CMK (cell line): ENCODE measurements around the gene LGALS9.
"Not testable (repeated sequence)": the region's sequence is repeated elsewhere in the genome, so short reads cannot be mapped to it uniquely, and the experiment has no call there.

Experiments used
- DNase-seq: peaks from one replicate; pipeline ENCODE4 v3.0.0-alpha.2; 2010; ENCODE audit warnings: low read depth

Gene LGALS9

DNA sequence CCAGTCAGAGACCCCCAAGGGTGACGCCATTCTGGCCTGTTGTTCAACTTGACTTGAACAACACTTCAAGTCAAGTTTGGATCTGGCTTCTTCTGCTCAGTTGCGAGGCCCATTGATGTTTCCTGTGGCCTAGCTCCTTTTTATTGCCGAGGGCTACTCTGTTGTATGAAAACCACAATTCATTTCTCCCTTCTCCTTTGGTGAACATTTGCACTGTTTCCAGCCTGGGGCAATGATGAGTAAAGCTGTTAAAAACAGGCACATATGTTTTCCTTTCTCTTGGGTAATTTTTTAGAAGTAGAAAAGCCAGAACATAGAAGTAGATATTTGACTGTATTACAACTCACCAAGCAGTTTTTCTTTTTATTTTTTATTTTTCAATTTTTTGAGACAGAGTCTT is 1.7 kb upstream of the LGALS9 start:
- DNase-seq = not testable (repeated sequence)

- DNase-seq = no peak
Measured at GRCh38 chr17:27631411-27631760, 398 bp downstream of the LGALS9 start.

GRCh38 chr17:27631897-27632725 is 1.1 kb downstream of the LGALS9 start:
- DNase-seq = no peak

- not testable (repeated sequence) for DNase-seq
Measured at GRCh38 chr17:27632766-27633165, 1.8 kb downstream of the LGALS9 start.

DNA sequence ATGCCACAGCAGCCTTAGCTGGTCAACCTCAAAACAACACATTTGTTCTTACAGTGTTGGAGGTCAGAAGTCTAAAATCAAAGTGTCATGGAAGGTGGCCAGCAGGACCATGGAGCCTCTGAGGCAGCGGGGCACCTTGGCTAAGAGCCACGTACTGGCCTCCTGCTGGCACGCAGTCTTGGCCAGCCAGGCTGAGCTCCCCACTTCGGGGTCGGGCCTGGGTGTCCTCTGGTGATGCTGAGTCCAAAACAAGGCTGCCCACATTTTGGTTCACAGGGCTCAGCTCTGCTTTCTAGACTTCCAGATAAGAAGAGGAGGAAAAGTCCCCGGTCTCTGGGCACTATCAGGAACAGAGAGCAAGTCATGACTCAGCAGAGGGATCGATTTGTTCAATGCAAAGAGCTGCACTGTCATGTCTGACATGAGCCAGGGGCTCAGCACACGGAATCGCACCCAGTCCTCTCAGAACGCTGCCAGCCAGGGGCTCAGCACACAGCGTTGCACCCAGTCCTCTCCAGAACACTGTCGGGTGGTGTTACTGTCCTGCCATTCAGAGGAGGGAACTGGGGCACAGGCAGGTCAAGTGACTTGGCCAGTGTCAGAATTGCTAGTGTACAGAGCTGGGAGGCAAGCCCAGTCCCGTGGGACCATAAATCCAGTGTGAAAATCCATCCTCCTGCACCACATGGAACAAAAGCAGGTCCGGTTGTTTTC is 2.5 kb downstream of the LGALS9 start:
- DNase-seq = no peak

GRCh38 chr17:27634026-27634335 is 3.0 kb downstream of the LGALS9 start:
- DNase-seq = no peak

- DNase-seq = no peak
Measured at GRCh38 chr17:27634776-27635175, 3.8 kb downstream of the LGALS9 start.

DNA sequence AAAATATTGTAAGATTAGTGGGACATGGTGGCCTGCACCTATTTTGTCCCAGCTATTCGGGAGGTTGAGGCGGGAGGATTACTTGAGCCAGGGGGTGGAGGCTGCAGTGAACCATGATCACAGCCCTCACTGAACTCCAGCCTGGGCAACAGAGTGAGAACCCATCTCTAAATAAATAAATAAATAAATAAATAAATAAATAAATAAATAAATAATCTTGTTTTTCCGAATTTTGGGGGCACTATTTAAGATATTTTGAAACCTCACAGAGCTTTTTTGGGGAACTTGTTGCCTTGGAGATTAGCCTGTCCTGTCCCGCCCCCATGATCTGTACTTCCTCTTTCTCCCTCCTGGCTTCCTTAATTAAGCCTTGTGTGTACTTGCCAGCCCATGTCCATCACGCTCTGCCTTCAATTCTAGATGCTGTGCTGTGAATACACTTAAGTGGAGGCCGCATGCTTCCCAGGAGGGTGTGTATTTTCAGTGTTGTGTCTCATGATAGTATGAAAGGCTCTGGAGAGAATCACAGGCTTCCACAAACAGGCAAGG is 4.4 kb downstream of the LGALS9 start:
- no peak for DNase-seq

GRCh38 chr17:27636005-27636520 is 5.1 kb downstream of the LGALS9 start:
- DNase-seq = not testable (repeated sequence)

- DNase-seq = not testable (repeated sequence)
Measured at GRCh38 chr17:27637818-27638217, 6.8 kb downstream of the LGALS9 start.

- DNase-seq = not testable (repeated sequence)
Measured at GRCh38 chr17:27638415-27638914, 7.5 kb downstream of the LGALS9 start.

GRCh38 chr17:27640790-27641189 is 9.8 kb downstream of the LGALS9 start:
- no peak for DNase-seq

- DNase-seq = no peak
Measured at GRCh38 chr17:27644586-27644985, 13.6 kb downstream of the LGALS9 start.

- DNase-seq = not testable (repeated sequence)
Measured at GRCh38 chr17:27645621-27646020, 14.6 kb downstream of the LGALS9 start.

DNA sequence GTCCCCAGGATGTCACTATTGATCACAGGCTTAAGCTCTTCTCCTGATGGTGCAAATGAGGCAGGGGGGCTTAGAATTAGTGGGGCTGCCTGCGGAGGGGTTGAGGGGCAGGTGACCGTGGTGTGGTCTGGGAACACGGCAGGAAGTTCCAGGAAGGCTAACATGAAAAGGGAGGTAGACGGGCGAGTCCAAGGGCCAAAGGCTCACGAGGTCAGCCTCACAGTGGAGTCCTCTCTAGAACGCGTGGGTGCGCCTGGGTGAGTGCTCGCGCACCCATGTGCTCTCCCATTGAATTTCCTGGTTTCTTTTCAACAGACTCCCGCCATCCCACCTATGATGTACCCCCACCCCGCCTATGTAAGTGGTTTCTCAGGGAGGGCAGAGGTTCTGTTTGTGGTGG is 15.2 kb downstream of the LGALS9 start:
- no peak for DNase-seq

GRCh38 chr17:27647765-27648164 is 16.8 kb downstream of the LGALS9 start:
- DNase-seq = no peak

DNA sequence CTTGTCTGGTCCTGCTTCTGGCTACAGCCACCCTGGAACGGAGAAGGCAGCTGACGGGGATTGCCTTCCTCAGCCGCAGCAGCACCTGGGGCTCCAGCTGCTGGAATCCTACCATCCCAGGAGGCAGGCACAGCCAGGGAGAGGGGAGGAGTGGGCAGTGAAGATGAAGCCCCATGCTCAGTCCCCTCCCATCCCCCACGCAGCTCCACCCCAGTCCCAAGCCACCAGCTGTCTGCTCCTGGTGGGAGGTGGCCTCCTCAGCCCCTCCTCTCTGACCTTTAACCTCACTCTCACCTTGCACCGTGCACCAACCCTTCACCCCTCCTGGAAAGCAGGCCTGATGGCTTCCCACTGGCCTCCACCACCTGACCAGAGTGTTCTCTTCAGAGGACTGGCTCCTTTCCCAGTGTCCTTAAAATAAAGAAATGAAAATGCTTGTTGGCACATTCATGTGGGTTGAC is 18.2 kb downstream of the LGALS9 start:
- not testable (repeated sequence) for DNase-seq

GRCh38 chr17:27649929-27650328 is 18.9 kb downstream of the LGALS9 start:
- DNase-seq = no peak

DNA sequence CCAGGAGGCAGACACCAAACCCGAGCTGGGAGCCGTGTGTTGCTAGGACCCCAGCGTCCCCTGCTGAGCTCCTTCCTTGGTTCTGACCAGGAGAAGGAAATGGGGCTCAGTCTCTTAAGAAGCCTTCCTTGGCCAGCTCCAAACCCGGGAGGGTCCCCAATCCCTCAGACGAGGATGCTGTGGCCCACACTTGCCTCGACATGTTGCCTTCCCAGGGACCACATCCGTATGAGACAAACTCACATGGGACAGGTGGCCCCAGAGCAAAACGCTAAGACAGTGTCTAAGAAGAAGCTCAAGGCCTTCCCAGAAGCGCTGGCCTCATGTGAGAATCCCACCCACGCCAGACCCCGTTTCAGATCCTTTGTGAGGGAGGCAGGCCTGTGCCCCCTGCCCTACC is 19.8 kb downstream of the LGALS9 start:
- no peak for DNase-seq

DNA sequence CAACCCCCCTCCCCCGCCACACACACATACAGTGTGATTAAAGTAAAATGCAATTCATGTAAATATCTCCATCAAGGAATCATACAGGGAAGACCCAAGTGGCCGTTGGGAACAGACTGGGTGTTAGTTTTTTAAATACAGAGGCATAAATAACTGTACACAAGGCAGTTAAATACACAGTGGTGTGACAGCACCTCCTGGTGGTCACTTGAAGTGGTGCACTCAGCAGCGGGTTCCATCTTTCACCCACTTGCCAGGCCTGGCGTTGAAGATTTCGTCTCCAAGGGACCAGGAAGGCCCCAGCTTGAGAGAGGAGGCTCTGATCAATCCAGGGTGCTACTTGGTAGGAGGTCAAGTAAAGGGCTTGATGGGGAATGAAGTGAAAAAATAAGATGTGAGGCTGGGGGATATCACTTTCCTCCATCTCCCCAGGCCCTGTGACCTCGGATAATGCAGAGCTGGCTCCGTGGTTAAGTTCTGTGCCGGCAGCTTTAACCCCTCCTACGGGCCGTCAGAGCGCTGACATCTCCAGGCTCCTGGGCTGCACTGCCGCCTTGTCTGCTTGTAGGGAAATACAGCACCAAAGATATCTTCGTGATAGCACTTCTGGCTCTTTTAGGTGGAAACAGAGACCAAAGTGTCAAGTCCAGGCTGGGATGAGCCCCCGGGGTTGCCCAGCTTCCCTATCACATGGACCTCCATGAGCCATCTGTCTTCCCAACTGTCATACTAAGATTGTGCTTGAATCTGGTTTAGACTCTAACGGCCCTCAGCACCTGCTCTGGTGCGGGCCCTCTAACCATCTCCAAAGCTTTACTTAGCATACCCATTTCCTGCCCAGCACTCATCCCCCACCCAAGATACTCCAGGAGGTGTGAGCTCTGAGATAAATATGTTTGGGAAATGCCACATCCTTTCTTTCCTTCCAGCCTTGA is 20.7 kb downstream of the LGALS9 start:
- DNase-seq = no peak

GRCh38 chr17:27653449-27653971 is 22.5 kb downstream of the LGALS9 start:
- DNase-seq = not testable (repeated sequence)
